Peyer's patch (tissue), 4 donors: ENCODE results near the gene CAMK2N1. TPM values are rescaled to one million over a fixed set of nuclear protein-coding genes. Genes with fewer than 3 reads are reported as not detected.
"Not testable (repeated sequence)": the region's sequence is repeated elsewhere in the genome, so short reads cannot be mapped to it uniquely, and the experiment has no call there.

Source experiments
- DNase-seq, 3 donors: peaks; one replicate each; pipeline ENCODE4 v3.0.0-alpha.2; 2017 to 2019
- H3K27ac ChIP-seq, 4 donors: fragments of 200-600 bp; sonication (generic); one replicate each; pipeline ENCODE4 v1.5.1; 2016 to 2019
- H3K27me3 ChIP-seq, 2 donors: fragments of 200-600 bp; sonication (generic); one replicate each; pipeline ENCODE4 v1.5.1; 2019
- H3K36me3 ChIP-seq, 3 donors: fragments of 200-600 bp; sonication (generic); one replicate each; pipeline ENCODE4 v1.5.1; 2016 to 2019
- H3K4me1 ChIP-seq, 4 donors: fragments of 200-600 bp; sonication (generic); one replicate each; pipeline ENCODE4 v1.5.1; 2016 to 2019
- H3K4me3 ChIP-seq, 4 donors: fragments of 200-600 bp; sonication (generic); 1 replicate in 3 of 4; 2 replicates in 1 of 4; pipeline ENCODE4 v1.5.1; 2016 to 2019; ENCODE audit warnings: mild to moderate bottlenecking in 1 of 4
- H3K9me3 ChIP-seq, 4 donors: fragments of 200-600 bp; sonication (generic); one replicate each; pipeline ENCODE4 v1.5.1; 2016 to 2019; ENCODE audit warnings: mild to moderate bottlenecking in 1 of 4
- CTCF ChIP-seq, 6 experiments: fragments of 450-650 bp in 4 of 6; fragments of 200-600 bp in 2 of 6; sonication (generic) in 1 of 6; IDR thresholded peaks; one replicate each; pipeline ENCODE4 v1.5.1; 2017 to 2019; ENCODE audit warnings: antibody characterized with exemption in 6 of 6, mild to moderate bottlenecking in 3 of 6, moderate library complexity in 1 of 6
- POLR2A ChIP-seq, 2 donors: fragments of 450-650 bp; IDR thresholded peaks; one replicate each; pipeline ENCODE4 v1.5.1; 2017; ENCODE audit warnings: antibody characterized with exemption in 2 of 2, mild to moderate bottlenecking in 2 of 2, moderate library complexity in 2 of 2
- total RNA-seq, 4 donors: library from RNA; depleted of rRNA; stranded (reverse); fragments of >200 nt; gene quantifications; one replicate each; pipeline ENCODE4 v1.1.0, GENCODE V29; 2016

CAMK2N1 gene
- total RNA-seq, 4 donors from 2014 or later: 18.2 to 89.7 (median 75.1) TPM

DNA sequence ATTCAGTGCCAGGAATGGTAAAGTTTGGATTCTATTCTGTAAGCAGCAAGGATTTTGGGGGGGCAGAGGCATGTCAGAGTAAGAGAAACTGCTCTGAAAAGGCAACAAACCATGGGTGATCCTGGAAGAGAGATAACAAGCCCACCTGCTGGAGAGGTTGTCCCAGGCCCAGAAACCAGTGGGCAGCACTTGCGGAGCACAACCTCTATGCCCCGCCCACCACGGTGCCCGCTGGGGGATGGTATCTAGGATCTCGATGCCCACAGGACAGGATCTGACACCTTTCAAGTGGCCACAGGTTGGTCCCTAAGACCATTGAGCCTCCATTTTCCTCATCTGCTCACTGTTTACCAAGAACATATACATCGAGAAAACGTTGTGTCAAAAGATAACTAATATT, 42.2 kb upstream of the CAMK2N1 start:
- TF ChIP-seq POLR2A (IDR thresholded peaks at IDR 0.05): no peak
- no peak for TF ChIP-seq CTCF (IDR thresholded peaks at IDR 0.05)
- no peak for DNase-seq
- H3K4me1 ChIP-seq: no peaks in the 10 kb centered on the region
- no peak overlapping the region for H3K4me3 ChIP-seq
- no peaks in the 10 kb centered on the region for H3K27me3 ChIP-seq
- H3K27ac ChIP-seq: no peak overlapping the region
- no peaks in the 10 kb centered on the region for H3K36me3 ChIP-seq
- H3K9me3 ChIP-seq: no peaks in the 10 kb centered on the region

- H3K4me3 ChIP-seq: no peak overlapping the region
- DNase-seq: no peak
- no peaks in the 10 kb centered on the region for H3K4me1 ChIP-seq
- H3K36me3 ChIP-seq: no peaks in the 10 kb centered on the region
- TF ChIP-seq POLR2A (IDR thresholded peaks at IDR 0.05) (no peak), CTCF (IDR thresholded peaks at IDR 0.05) (no peak)
- no peaks in the 10 kb centered on the region for H3K27me3 ChIP-seq
- H3K9me3 ChIP-seq: no peaks in the 10 kb centered on the region
- H3K27ac ChIP-seq: no peak overlapping the region
Measured at GRCh38 chr1:20526267-20526666, 40.3 kb upstream of the CAMK2N1 start.

GRCh38 chr1:20521960-20522861, 36.2 kb upstream of the CAMK2N1 start:
- TF ChIP-seq CTCF (IDR thresholded peaks at IDR 0.05) (peak; percentile 73 to 95 (median 88)), POLR2A (IDR thresholded peaks at IDR 0.05) (no peak)
- peak; percentile 57 to 90 (median 68) for DNase-seq
- H3K4me3 ChIP-seq: peak overlapping the region in 1 of 4 donors; percentile 43
- no peaks in the 10 kb centered on the region for H3K36me3 ChIP-seq
- no peaks in the 10 kb centered on the region for H3K9me3 ChIP-seq
- H3K27ac ChIP-seq: no peak overlapping the region
- H3K4me1 ChIP-seq: no peaks in the 10 kb centered on the region
- no peaks in the 10 kb centered on the region for H3K27me3 ChIP-seq

GRCh38 chr1:20519609-20520262, 33.7 kb upstream of the CAMK2N1 start:
- not testable (repeated sequence) for H3K27me3 ChIP-seq, H3K4me3 ChIP-seq, H3K27ac ChIP-seq, H3K4me1 ChIP-seq, H3K9me3 ChIP-seq, H3K36me3 ChIP-seq, DNase-seq

DNA sequence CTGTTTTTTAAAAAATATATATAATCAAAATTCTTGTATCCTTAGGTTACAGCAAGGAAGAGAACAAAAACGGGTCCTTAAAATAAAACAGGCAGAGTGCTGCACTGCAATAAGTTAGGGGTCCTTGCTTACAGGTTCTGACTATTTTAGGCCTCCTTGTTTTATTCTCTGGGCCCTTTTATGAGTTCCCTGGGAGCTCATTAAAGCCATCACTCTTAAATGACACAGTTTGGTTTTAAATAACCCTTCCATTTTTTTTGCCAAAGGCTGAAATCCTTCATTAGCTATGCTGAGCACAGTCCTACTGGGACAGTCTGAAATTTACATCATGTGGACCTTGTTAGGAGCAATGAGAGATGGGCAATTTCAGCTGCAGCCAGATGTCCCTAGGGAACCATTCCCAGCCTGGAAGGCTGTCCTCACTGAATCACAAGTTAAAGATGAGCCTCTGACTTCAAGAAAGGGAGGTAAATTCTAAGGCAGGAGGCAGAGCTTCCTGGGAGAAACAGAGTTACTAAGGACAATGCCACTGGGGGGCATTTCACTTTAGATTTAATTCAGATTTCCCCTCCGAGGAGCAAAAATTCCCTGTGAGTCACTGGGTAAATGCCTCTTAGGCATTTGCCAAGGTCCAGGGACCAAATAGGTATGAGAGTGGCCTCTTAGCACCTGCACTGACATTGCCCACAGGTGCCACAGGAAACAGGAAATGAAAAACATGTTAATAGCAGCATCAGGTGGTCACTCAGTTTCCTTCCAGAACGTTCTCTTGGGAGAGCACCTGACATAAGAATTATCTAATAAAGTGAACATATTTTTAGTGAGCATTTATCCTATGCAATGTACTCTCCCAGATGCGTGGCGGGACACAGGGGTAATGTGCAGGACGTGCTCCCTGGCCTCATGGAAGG, 25.8 kb upstream of the CAMK2N1 start:
- no peak for TF ChIP-seq CTCF (IDR thresholded peaks at IDR 0.05)
- no peak for TF ChIP-seq POLR2A (IDR thresholded peaks at IDR 0.05)
- H3K27me3 ChIP-seq: no peaks in the 10 kb centered on the region
- peaks cover 0 to 6% (median 3%) of the 10 kb centered on the region in 4 donors for H3K4me1 ChIP-seq
- H3K27ac ChIP-seq: no peak overlapping the region
- H3K9me3 ChIP-seq: no peaks in the 10 kb centered on the region
- DNase-seq: no peak
- no peaks in the 10 kb centered on the region for H3K36me3 ChIP-seq
- no peak overlapping the region for H3K4me3 ChIP-seq
